Neural cell (in vitro differentiated cells): ENCODE data around the gene CACNG8. TPM values are rescaled to one million over a fixed set of nuclear protein-coding genes. Genes with fewer than 3 reads are reported as not detected.

Experiments
- H2AFZ ChIP-seq: fragments of 200-600, 300-800 bp; sonication (generic), shearing (Covaris generic); 2 replicates; pipeline ENCODE4 v1.6.0; 2014; ENCODE audit warnings: low read depth, mild to moderate bottlenecking, antibody characterized with exemption, low read length, moderate library complexity
- H3F3A ChIP-seq: fragments of 200-600 bp; shearing (Covaris generic); 2 replicates; pipeline ENCODE4 v1.6.1; 2016; ENCODE audit warnings: mild to moderate bottlenecking, moderate library complexity, mixed read lengths, antibody characterized with exemption, low read length; ENCODE audit not compliant: insufficient read depth, poor library complexity, severe bottlenecking
- H3K27ac ChIP-seq: fragments of 200-600, 300-800 bp; sonication (generic), shearing (Covaris generic); 2 replicates; pipeline ENCODE4 v1.5.1; 2014; ENCODE audit warnings: mild to moderate bottlenecking, low read length, moderate library complexity
- H3K27me3 ChIP-seq: fragments of 300-800, 200-600 bp; sonication (generic), shearing (Covaris generic); 2 replicates; pipeline ENCODE4 v1.6.0; 2014; ENCODE audit warnings: mild to moderate bottlenecking, low read depth, low read length, moderate library complexity; ENCODE audit not compliant: insufficient read depth
- H3K36me3 ChIP-seq: fragments of 300-800, 200-600 bp; sonication (generic), shearing (Covaris generic); 2 replicates; pipeline ENCODE4 v1.5.1; 2014; ENCODE audit warnings: mild to moderate bottlenecking, antibody characterized with exemption, low read length, moderate library complexity; ENCODE audit not compliant: insufficient read depth
- H3K4me2 ChIP-seq: fragments of 300-800, 200-600 bp; sonication (generic), shearing (Covaris generic); 2 replicates; pipeline ENCODE4 v1.6.0; 2014; ENCODE audit warnings: mild to moderate bottlenecking, low read length
- H3K4me3 ChIP-seq: fragments of 300-800, 200-600 bp; sonication (generic), shearing (Covaris generic); 2 replicates; pipeline ENCODE4 v1.5.1; 2014; ENCODE audit warnings: mild to moderate bottlenecking, low read length, moderate library complexity
- H3K79me2 ChIP-seq: fragments of 200-600 bp; shearing (Covaris generic); replicated peaks from 2 replicates; pipeline ENCODE4 v1.6.0; 2014; ENCODE audit warnings: mild to moderate bottlenecking, low read length, moderate library complexity; ENCODE audit not compliant: insufficient read depth
- H3K9ac ChIP-seq: fragments of 300-800, 200-600 bp; sonication (generic), shearing (Covaris generic); 2 replicates; pipeline ENCODE4 v1.6.1; 2016; ENCODE audit warnings: mild to moderate bottlenecking, low read length, mixed read lengths
- H3K9me2 ChIP-seq: fragments of 200-600 bp; shearing (Covaris generic); 2 replicates; pipeline ENCODE4 v1.6.1; 2016; ENCODE audit warnings: mild to moderate bottlenecking, low read length, mixed read lengths; ENCODE audit not compliant: insufficient read depth
- H3K9me3 ChIP-seq: fragments of 200-600, 300-800 bp; sonication (generic), shearing (Covaris generic); 2 replicates; pipeline ENCODE4 v1.6.1; 2016; ENCODE audit warnings: mild to moderate bottlenecking, mixed run types, low read length, moderate library complexity, mixed read lengths
- H4K20me1 ChIP-seq: fragments of 200-600 bp; shearing (Covaris generic); 2 replicates; pipeline ENCODE4 v1.6.1; 2016; ENCODE audit warnings: mild to moderate bottlenecking, mixed run types; ENCODE audit not compliant: insufficient read depth
- EP300 ChIP-seq: fragments of 450-650 bp; conservative IDR thresholded peaks from 2 replicates; pipeline ENCODE4 v1.6.1; 2014; ENCODE audit warnings: antibody characterized with exemption, mild to moderate bottlenecking, moderate library complexity; ENCODE audit not compliant: poor library complexity, severe bottlenecking
- EZH2 ChIP-seq: fragments of 200-600, 300-800 bp; shearing (Covaris generic), sonication (generic); IDR thresholded peaks from 2 replicates; pipeline ENCODE4 v1.6.1; 2014; ENCODE audit warnings: antibody characterized with exemption, low read length, borderline replicate concordance, mild to moderate bottlenecking; ENCODE audit not compliant: insufficient read depth, poor library complexity, severe bottlenecking
- MXI1 ChIP-seq: fragments of 450-650 bp; conservative IDR thresholded peaks from 2 replicates; pipeline ENCODE4 v1.6.1; 2014; ENCODE audit warnings: antibody characterized with exemption, mild to moderate bottlenecking; ENCODE audit not compliant: poor library complexity, severe bottlenecking
- POLR2AphosphoS5 ChIP-seq: IDR thresholded peaks from 2 replicates; pipeline ENCODE4 v1.6.1; 2012
- RAD21 ChIP-seq: fragments of 450-650 bp; conservative IDR thresholded peaks from 2 replicates; pipeline ENCODE4 v1.6.1; 2014; ENCODE audit warnings: antibody characterized with exemption, mild to moderate bottlenecking, moderate library complexity
- SMC3 ChIP-seq: fragments of 450-650 bp; conservative IDR thresholded peaks from 2 replicates; pipeline ENCODE4 v1.6.1; 2014; ENCODE audit warnings: antibody characterized with exemption, mild to moderate bottlenecking, moderate library complexity; ENCODE audit not compliant: poor library complexity
- TAF1 ChIP-seq: IDR thresholded peaks from 2 replicates; pipeline ENCODE4 v1.6.1; 2012; ENCODE audit warnings: low read depth
- polyA plus RNA-seq: library from polyadenylated mRNA; depleted of rRNA; stranded (reverse); fragments of >200 nt; gene quantifications from 2 replicates; pipeline ENCODE4 v1.2.3, GENCODE V29; 2014
- TF ChIP-seq, protein P1 (sequence below): fragments of 450-650 bp; IDR thresholded peaks from 2 replicates; pipeline ENCODE4 v1.5.1; 2014; ENCODE audit warnings: antibody characterized with exemption, mild to moderate bottlenecking, moderate library complexity; ENCODE audit not compliant: poor library complexity, severe bottlenecking
- TF ChIP-seq, protein P2 (sequence below): IDR thresholded peaks from 2 replicates; pipeline ENCODE4 v1.6.1; 2012; ENCODE audit warnings: borderline replicate concordance

CACNG8 gene
- polyA plus RNA-seq, 1 donor from 2014 or later: 3.3 TPM

DNA sequence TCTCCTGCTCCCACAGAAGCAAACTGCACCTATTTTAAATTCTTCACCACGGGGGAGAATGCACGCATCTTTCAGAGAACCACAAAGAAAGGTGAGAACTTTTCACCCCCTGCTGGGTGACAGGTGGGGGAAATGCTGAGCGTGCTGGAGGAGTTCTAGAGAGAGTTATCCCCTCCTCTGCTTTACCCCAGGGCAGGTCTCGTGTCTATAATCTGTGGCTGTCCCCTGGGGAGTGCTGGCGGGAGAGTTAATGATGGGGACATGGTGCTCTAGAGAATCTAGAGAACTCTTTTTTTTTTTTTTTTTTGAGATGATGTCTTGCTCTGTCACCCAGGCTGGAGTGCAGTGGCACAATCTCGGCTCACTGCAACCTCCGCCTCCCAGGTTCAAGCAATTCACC lies 35.5 kb downstream of the CACNG8 start:
- no peaks in the 10 kb centered on the region for H4K20me1 ChIP-seq
- no peaks in the 10 kb centered on the region for H3K9me3 ChIP-seq
- no peak for TF ChIP-seq POLR2AphosphoS5
- TF ChIP-seq SMC3: no peak
- no peak for TF ChIP-seq RAD21
- no peak for TF ChIP-seq TAF1
- TF ChIP-seq EZH2: no peak
- TF ChIP-seq, protein P1, sequence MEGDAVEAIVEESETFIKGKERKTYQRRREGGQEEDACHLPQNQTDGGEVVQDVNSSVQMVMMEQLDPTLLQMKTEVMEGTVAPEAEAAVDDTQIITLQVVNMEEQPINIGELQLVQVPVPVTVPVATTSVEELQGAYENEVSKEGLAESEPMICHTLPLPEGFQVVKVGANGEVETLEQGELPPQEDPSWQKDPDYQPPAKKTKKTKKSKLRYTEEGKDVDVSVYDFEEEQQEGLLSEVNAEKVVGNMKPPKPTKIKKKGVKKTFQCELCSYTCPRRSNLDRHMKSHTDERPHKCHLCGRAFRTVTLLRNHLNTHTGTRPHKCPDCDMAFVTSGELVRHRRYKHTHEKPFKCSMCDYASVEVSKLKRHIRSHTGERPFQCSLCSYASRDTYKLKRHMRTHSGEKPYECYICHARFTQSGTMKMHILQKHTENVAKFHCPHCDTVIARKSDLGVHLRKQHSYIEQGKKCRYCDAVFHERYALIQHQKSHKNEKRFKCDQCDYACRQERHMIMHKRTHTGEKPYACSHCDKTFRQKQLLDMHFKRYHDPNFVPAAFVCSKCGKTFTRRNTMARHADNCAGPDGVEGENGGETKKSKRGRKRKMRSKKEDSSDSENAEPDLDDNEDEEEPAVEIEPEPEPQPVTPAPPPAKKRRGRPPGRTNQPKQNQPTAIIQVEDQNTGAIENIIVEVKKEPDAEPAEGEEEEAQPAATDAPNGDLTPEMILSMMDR: no peak
- TF ChIP-seq, protein P2, sequence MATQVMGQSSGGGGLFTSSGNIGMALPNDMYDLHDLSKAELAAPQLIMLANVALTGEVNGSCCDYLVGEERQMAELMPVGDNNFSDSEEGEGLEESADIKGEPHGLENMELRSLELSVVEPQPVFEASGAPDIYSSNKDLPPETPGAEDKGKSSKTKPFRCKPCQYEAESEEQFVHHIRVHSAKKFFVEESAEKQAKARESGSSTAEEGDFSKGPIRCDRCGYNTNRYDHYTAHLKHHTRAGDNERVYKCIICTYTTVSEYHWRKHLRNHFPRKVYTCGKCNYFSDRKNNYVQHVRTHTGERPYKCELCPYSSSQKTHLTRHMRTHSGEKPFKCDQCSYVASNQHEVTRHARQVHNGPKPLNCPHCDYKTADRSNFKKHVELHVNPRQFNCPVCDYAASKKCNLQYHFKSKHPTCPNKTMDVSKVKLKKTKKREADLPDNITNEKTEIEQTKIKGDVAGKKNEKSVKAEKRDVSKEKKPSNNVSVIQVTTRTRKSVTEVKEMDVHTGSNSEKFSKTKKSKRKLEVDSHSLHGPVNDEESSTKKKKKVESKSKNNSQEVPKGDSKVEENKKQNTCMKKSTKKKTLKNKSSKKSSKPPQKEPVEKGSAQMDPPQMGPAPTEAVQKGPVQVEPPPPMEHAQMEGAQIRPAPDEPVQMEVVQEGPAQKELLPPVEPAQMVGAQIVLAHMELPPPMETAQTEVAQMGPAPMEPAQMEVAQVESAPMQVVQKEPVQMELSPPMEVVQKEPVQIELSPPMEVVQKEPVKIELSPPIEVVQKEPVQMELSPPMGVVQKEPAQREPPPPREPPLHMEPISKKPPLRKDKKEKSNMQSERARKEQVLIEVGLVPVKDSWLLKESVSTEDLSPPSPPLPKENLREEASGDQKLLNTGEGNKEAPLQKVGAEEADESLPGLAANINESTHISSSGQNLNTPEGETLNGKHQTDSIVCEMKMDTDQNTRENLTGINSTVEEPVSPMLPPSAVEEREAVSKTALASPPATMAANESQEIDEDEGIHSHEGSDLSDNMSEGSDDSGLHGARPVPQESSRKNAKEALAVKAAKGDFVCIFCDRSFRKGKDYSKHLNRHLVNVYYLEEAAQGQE: no peak
- TF ChIP-seq EP300: no peak
- no peak for TF ChIP-seq MXI1
- no peak overlapping the region for H3K4me3 ChIP-seq
- no peak overlapping the region for H3K27ac ChIP-seq
- no peak overlapping the region for H2AFZ ChIP-seq
- no peaks in the 10 kb centered on the region for H3K9me2 ChIP-seq
- H3K9ac ChIP-seq: no peak overlapping the region
- no peaks in the 10 kb centered on the region for H3K79me2 ChIP-seq
- H3F3A ChIP-seq: no peaks in the 10 kb centered on the region
- H3K36me3 ChIP-seq: no peaks in the 10 kb centered on the region
- no peak overlapping the region for H3K4me2 ChIP-seq
- H3K27me3 ChIP-seq: no peaks in the 10 kb centered on the region

DNA sequence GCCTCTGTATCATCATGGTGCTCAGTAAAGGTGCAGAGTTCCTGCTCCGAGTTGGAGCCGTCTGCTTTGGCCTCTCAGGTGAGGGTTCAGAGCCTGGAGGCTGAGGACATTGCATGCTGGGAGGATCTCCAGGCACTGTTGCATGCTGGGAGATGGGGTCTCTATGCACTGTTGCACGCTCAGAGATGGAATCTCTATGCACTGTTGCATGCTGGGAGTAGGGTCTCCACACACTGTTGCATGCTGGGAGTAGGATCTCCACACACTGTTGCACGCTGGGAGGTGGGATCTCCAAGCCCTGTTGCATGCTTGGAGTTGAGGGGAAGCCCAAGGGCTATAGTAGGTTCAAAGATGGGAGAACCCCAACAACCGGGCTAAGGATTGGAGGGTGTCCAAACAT lies 37.0 kb downstream of the CACNG8 start:
- H3K27me3 ChIP-seq: no peaks in the 10 kb centered on the region

More for the DNA sequence above, 37.0 kb downstream of the CACNG8 start:
- H3K79me2 ChIP-seq: no peaks in the 10 kb centered on the region
- no peaks in the 10 kb centered on the region for H3F3A ChIP-seq
- H3K9me2 ChIP-seq: no peaks in the 10 kb centered on the region
- no peak overlapping the region for H3K4me3 ChIP-seq
- TF ChIP-seq EP300 (no peak), SMC3 (no peak), EZH2 (no peak), MXI1 (no peak), POLR2AphosphoS5 (no peak), RAD21 (no peak), TAF1 (no peak)
- TF ChIP-seq, protein P2: no peak
- TF ChIP-seq, protein P1: no peak
- H3K9ac ChIP-seq: no peak overlapping the region
- H4K20me1 ChIP-seq: no peaks in the 10 kb centered on the region
- no peaks in the 10 kb centered on the region for H3K36me3 ChIP-seq
- H3K4me2 ChIP-seq: no peak overlapping the region
- no peak overlapping the region for H2AFZ ChIP-seq
- H3K27ac ChIP-seq: no peak overlapping the region
- H3K9me3 ChIP-seq: no peaks in the 10 kb centered on the region
